Cardiac fibroblast (primary cell): Measurements from ENCODE around the gene SETSIP.
A peak's percentile ranks its signal among the peaks of the same experiment; 100 is the strongest.

Experiments
- DNase-seq, 2 donors: peaks; one replicate each; pipeline versions ENCODE4 v3.0.0 to v3.0.0-alpha.2; 2010; ENCODE audit warnings: low read depth in 2 of 2
- H3K4me3 ChIP-seq, 2 donors: replicated peaks in 1 of 2; 1 replicate in 1 of 2; 2 replicates in 1 of 2; pipeline ENCODE4 v1.5.1; 2011; ENCODE audit warnings: low read depth in 2 of 2, low read length in 2 of 2, mild to moderate bottlenecking in 2 of 2, moderate library complexity in 1 of 2
- CTCF ChIP-seq: IDR thresholded peaks from one replicate; pipeline ENCODE4 v1.5.1; 2011; ENCODE audit warnings: low read depth, mild to moderate bottlenecking, low read length, inconsistent platforms

Gene SETSIP

DNA sequence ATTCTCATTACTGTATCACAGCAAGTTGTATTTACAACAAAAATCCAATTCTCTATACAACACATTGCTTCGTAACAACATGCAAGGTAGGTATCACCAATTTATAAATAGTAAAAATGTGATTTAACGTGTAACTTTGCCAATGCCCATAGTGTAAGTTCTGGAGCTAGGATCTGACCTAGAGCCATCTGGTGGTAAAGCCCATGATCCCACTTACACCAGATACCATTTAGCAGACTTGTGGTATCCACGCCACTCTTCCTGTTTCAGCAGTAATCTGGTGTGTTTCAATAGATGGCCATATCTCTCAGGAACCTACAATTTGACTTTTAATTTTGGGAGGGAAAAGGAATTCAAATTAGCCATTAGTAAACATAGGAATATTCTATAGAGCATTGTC, 10.2 kb downstream of the SETSIP start:
- H3K4me3 ChIP-seq, result no peak overlapping the region
- TF ChIP-seq CTCF, result no peak
- DNase-seq, result no peak

- no peak for DNase-seq
- no peak for TF ChIP-seq CTCF
- no peak overlapping the region for H3K4me3 ChIP-seq
Measured at GRCh38 chr1:92051948-92052347, 23.3 kb downstream of the SETSIP start.

GRCh38 chr1:92045766-92046495, 29.3 kb downstream of the SETSIP start:
- H3K4me3 ChIP-seq, result no peak overlapping the region
- DNase-seq, result no peak
- TF ChIP-seq CTCF, result no peak

- no peak for DNase-seq
- no peak overlapping the region for H3K4me3 ChIP-seq
- no peak for TF ChIP-seq CTCF
Measured at GRCh38 chr1:92043621-92044020, 31.6 kb downstream of the SETSIP start.

DNA sequence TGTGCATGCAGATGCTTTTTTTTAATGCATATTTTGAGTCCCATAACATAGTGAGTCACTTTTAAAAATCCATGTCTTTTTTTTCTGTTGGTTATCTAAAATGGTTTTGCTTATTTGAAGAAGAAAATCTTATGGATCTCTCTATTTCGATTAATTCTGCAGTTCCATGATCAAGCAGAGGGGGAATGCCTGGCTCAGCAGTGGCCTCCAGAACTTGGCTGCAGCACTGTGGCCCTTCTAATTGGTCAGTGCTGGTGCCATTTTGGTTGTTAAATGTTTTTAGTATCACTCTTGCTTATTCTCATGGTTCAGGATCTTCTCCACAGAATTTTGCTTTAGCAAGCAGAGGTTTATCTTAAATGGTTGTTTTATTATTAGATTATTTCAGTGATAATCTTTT, 34.2 kb downstream of the SETSIP start:
- no peak overlapping the region for H3K4me3 ChIP-seq
- no peak for DNase-seq
- peak; percentile 4 for TF ChIP-seq CTCF

DNA sequence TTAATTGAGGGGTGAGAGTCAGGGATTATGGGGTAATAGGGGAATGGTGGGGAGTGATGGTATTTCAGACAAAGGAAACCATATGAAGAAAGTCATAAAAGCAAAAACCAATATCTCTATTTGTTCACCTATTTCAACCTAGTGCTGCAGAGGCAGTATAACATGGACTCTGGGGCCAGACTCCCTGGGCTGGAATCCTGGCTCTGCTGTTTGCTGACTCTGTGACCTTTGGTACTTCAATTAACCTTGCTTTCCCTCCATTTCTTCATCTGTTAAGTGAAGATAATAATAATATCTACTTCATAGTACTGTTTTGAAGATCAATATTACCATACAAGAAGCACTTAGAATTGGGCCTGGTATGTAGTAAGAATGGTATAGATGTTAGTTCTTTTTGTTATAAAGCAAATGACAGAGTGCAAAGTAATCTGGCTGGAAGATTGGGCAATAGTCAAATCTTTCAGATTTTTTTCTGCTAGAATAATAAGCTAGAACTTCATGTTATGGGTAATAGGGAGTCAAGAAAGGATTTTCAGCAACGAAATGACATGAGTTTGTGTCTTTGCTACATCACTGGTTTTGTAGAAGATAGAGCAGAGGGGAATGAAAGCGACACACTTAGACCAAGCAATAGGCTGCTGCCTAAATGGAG, 36.4 kb downstream of the SETSIP start:
- H3K4me3 ChIP-seq, result no peak overlapping the region
- peak in 1 of 2 donors; percentile 12 for DNase-seq
- TF ChIP-seq CTCF, result no peak

DNA sequence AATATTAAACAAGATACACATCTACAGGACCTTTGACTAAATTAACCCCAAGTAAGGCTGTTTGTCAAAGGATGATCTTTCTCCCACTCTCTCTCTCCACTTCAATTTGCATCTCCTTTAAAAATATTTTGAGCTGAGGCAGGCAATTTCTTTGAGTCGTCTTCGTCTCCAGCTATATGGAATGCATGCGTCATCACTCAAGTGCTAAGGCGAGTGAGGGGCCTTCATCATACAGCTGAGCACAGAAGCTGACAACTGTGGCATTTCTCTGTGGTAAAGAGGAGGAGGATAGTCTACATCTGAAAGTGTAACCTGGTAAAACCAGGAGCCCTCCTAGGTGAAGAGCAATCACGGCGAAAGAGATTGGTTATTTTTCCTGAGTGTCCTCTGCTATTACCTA, 37.8 kb downstream of the SETSIP start:
- DNase-seq, result peak; percentile 3 to 18
- TF ChIP-seq CTCF, result no peak

More for the DNA sequence above, 37.8 kb downstream of the SETSIP start:
- no peak overlapping the region for H3K4me3 ChIP-seq
